GM18517 (cell line): ENCODE data around the gene TM9SF4.
"Not testable (repeated sequence)": the region's sequence is repeated elsewhere in the genome, so short reads cannot be mapped to it uniquely, and the experiment has no call there.

Experiments used
- ATAC-seq: cut with Tn5 transposase; IDR thresholded peaks from one replicate; pipeline ENCODE4 v1.9.1; 2021; ENCODE audit warnings: mild to moderate bottlenecking, moderate library complexity; ENCODE audit not compliant: unreplicated experiment

The TM9SF4 gene

GRCh38 chr20:32089637-32090362 lies 19.7 kb upstream of the TM9SF4 start:
- no peak for ATAC-seq

- ATAC-seq, result no peak
These were observed 17.6 kb upstream of the TM9SF4 start for GRCh38 chr20:32091888-32092346.

DNA sequence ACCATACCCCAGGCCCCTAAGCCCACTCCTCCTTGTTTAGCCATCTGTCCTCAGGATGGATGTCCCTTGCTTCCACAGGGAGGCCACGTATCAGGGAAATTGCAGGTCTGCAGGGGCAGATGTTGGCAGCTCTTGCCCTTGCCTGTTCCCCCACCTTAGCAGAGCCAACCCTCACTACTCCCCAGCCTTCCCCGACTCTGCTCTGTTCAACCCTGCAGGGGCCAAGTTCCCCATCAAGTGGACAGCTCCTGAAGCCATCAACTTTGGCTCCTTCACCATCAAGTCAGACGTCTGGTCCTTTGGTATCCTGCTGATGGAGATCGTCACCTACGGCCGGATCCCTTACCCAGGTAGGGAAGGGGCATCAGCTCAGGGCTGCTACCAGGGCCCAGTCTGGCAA lies 10.7 kb upstream of the TM9SF4 start:
- ATAC-seq, result no peak

- ATAC-seq, result no peak
These were observed 611 bp upstream of the TM9SF4 start for GRCh38 chr20:32108814-32109391.

- no peak for ATAC-seq
These were observed 725 bp downstream of the TM9SF4 start for GRCh38 chr20:32110173-32110704.

- ATAC-seq, result no peak
These were observed 1.2 kb downstream of the TM9SF4 start for GRCh38 chr20:32110727-32111126.

DNA sequence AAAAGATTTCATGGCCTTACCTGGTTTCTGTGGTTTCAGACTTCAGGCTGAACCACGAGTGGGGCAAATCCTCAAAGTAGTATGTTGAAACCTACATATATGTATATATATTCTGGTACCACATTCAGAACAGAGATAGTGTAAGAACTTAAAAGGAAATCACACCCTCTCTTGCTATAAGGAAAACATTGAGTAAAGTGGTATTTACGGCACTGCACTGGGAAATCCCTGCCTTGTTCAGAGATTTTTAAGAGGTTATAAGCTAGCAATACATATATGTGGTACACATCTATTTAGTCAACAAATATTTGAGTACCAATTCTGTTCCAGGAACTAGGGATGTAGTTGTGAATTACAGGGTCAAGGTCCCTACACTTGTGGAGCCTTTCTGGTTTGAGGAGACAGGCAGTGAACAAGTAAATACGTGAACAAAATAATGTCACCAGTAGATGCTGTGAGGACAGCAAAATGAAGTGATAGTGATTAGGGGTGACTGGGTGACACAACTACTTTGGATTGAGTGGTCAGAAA lies 1.7 kb downstream of the TM9SF4 start:
- ATAC-seq, result no peak

DNA sequence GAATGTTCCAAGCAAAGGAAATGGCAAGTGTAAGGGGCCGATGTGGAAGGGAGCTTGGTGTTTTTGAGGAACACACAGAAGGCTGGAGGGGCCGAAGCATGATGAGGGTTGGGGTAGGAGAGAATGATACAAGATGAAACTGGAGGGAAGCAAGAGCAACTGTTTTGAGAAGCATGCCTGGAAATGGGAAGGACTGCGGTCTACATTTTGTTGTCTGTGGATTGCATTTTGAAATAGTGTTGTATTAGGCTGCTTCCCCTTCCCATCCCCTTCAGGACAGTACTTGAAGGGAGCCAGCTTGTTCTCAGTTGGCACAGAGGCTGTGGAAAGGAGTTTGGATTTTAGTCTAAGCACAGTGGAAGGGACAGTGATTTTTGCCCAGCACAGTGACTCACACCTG lies 2.2 kb downstream of the TM9SF4 start:
- ATAC-seq, result no peak

DNA sequence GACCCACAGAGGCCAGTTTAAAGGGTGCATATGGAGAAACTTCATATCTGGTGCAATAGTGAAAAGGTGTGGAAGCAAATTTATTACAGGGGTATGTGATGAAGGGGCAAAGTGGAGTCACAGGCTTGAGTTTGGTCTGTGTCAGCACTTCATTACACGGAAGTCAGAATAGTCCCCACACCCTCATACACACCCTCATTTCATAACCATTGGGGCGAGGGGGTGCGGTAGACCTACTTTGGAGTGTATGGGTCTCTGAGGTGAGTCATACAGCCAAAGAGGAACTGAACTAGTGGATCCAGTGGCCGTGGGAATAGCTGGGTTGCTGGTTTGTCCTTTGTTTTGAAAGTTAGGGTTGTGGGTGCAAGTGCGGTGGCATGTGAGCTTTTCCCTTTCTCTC lies 3.3 kb downstream of the TM9SF4 start:
- no peak for ATAC-seq

DNA sequence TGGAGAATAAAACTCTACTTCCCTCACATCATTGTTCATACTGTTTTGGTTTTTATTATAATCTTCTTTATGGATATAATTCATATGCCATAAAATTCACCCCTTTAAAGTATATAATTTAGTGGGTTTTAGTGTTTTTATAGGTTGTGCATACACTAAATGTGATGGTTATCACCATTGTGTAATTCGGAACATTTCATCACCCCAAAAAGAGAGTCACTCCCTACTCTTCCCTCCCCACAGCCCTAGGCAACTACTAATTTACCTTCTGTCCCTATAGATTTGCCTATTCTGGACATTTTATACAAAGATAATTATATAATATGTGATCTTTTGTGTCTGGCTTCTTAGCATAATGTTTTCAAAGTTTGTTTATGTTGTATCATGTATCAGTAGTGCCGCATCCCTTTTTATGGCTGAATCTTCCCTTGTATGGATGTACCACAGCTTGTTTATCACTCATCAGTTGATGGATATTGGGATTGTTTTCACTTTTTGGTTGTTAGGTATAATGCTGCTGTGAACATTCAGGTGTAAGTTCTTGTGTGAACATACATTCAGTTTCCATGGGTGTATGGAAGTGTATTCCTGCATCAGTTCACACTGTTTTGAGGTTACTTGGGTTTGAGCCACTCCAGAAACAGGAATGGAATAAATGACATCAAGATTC lies 4.2 kb downstream of the TM9SF4 start:
- no peak for ATAC-seq

GRCh38 chr20:32114305-32114960 lies 4.9 kb downstream of the TM9SF4 start:
- no peak for ATAC-seq

DNA sequence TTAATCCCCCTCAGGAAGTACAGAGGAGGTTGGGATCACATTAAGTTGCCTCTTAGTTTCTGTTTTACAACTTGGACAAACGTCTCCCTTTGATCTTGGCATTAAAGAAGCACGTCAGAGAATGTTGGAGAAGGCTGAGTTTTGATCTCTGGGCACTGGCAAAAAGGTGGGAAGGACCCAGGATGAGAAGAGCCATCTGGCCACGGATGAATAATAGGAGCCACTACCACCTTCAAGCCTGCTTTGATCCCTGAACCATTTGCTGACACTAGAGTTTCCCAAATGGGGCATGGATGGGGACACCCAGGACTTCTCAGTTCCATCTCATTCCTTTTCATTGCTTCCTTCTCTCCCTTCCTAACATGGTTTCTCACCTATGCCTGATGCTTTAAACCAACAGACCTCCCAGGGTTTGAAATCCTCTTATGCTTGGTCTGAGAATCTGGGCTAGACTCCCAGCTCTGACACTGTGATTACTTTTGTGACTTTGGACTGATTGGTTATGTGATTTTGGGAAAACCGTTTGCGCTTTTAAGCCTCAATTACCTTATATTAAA lies 5.8 kb downstream of the TM9SF4 start:
- no peak for ATAC-seq

DNA sequence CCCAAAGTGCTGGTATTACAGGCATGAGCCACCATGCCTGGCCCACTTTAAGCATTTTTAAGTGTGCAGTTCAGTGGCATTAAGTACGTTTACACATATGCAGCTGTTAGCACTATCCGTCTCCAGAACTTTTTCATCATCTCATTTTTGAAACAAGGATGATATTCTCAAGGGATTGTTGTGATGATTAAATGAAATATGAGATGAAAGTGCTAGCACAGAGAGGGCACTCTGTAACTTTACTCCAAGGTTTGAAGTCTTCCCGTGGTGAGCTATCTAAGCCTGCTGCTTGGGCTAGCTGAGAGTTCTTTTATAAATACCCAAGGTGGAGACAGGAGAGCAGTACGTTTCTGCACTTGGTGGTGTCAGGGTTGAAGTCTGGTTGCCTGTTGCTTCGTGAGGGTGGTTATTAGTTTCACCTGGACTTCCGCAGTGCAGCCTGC lies 6.6 kb downstream of the TM9SF4 start:
- ATAC-seq, result no peak

DNA sequence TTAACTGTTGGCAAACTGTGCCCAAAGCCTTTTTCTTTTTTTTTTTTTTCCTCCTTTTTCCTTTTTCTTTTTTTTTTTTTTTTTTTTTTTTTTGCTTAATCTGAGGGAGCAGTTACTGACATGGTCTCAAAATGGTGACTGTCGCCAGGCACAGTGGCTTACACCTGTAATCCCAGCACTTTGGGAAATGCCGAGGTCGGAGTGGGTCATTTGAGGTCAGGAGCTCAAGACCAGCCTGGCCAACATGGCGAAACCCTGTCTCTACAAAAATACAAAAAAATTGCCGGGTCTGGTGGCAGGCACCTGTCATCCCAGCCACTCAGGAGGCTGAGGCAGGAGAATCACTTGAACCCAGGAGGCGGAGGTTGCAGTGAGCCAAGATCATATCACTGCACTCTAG lies 7.3 kb downstream of the TM9SF4 start:
- not testable (repeated sequence) for ATAC-seq

DNA sequence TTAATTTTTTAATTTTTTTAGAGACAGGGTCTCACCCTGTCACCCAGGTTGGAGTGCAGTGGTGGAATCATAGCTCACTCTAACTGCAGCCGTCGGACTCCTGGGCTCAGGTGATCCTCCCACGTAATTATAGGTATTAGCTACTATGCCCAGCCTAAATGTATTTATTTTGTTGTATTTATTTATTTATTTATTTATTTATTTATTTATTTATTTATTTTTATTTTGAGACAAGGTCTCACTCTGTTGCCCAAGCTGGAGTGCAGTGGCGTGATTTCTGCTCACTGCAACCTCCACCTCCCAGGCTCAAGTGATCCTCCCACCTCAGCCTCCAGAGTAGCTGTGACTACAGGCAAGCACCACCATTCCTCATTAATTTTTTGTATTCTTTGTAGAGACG lies 8.9 kb downstream of the TM9SF4 start:
- not testable (repeated sequence) for ATAC-seq

GRCh38 chr20:32119734-32120133 lies 10.2 kb downstream of the TM9SF4 start:
- no peak for ATAC-seq

DNA sequence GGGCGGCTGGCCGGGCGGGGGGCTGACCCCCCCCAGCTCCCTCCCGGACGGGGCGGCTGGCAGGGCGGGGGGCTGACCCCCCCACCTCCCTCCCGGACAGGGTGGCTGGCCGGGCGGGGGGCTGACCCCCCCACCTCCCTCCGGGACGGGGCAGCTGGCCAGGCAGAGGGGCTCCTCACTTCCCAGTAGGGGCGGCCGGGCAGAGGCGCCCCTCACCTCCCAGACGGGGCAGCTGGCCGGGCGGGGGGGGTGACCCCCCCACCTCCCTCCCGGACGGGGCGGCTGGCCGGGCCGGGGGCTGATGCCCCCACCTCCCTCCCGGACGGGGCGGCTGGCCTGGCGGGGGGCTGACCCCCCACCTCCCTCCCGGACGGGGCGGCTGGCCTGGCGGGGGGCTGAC lies 12.4 kb downstream of the TM9SF4 start:
- ATAC-seq, result not testable (repeated sequence)

DNA sequence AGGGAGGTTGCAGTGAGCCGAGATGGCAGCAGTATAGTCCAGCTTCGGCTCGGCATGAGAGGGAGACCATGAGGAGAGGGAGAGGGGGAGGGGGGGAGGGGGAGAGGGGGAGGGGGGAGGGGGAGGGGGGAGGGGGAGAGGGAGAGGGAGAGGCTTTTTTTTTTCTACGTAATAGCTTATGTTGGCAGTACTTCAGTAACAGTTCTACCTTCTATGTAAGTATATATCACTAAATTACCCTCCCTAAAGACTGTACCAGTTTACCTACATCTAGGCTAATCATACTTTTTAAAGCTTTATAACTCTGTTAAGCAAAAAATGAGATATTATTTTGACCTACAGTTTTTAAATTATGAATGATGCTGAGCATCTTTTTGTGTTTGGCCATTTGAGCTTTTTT lies 13.6 kb downstream of the TM9SF4 start:
- no peak for ATAC-seq

GRCh38 chr20:32124916-32125454 lies 15.5 kb downstream of the TM9SF4 start:
- no peak for ATAC-seq

GRCh38 chr20:32125506-32125905 lies 16.0 kb downstream of the TM9SF4 start:
- ATAC-seq, result no peak
